NCI-H524 (cell line): ENCODE measurements around the gene SLC26A5.
"Not testable (repeated sequence)": the region's sequence is repeated elsewhere in the genome, so short reads cannot be mapped to it uniquely, and the experiment has no call there.

Source experiments
- DNase-seq, 2 experiments: peaks; one replicate each; lab custom pipeline; 2025; lab: John Stamatoyannopoulos, UW

SLC26A5 gene

GRCh38 chr7:103399687-103400086 lies 46.3 kb downstream of the SLC26A5 start:
- DNase-seq, result not testable (repeated sequence)

- DNase-seq, result no peak
These were observed 47.4 kb downstream of the SLC26A5 start for GRCh38 chr7:103398483-103399127.

GRCh38 chr7:103396471-103396870 lies 49.5 kb downstream of the SLC26A5 start:
- DNase-seq, result no peak

GRCh38 chr7:103395071-103395470 lies 50.9 kb downstream of the SLC26A5 start:
- no peak for DNase-seq

GRCh38 chr7:103394566-103394965 lies 51.4 kb downstream of the SLC26A5 start:
- DNase-seq, result no peak

- no peak for DNase-seq
These were observed 54.0 kb downstream of the SLC26A5 start for GRCh38 chr7:103391976-103392375.

- DNase-seq, result no peak
These were observed 54.9 kb downstream of the SLC26A5 start for GRCh38 chr7:103391150-103391549.

GRCh38 chr7:103389263-103389662 lies 56.7 kb downstream of the SLC26A5 start:
- DNase-seq, result no peak

GRCh38 chr7:103388469-103389140 lies 57.4 kb downstream of the SLC26A5 start:
- no peak for DNase-seq

- no peak for DNase-seq
These were observed 58.8 kb downstream of the SLC26A5 start for GRCh38 chr7:103387242-103387641.

- DNase-seq, result no peak
These were observed 64.0 kb downstream of the SLC26A5 start for GRCh38 chr7:103382032-103382402.

GRCh38 chr7:103381280-103382031 lies 64.6 kb downstream of the SLC26A5 start:
- no peak for DNase-seq

- no peak for DNase-seq
These were observed 65.4 kb downstream of the SLC26A5 start for GRCh38 chr7:103380395-103381191.

GRCh38 chr7:103379270-103379975 lies 66.6 kb downstream of the SLC26A5 start:
- DNase-seq, result no peak

- DNase-seq, result no peak
These were observed 72.0 kb downstream of the SLC26A5 start for GRCh38 chr7:103373866-103374643.

GRCh38 chr7:103369432-103369831 lies 76.6 kb downstream of the SLC26A5 start:
- DNase-seq, result no peak

GRCh38 chr7:103349805-103350204 lies 96.2 kb downstream of the SLC26A5 start:
- no peak for DNase-seq

- no peak for DNase-seq
These were observed 97.0 kb downstream of the SLC26A5 start for GRCh38 chr7:103348959-103349358.

GRCh38 chr7:103348452-103348851 lies 97.6 kb downstream of the SLC26A5 start:
- DNase-seq, result no peak

GRCh38 chr7:103347507-103348267 lies 98.3 kb downstream of the SLC26A5 start, which contains the start of gene PSMC2:
Gene PSMC2 (plus strand): TSS chr7:103347643. CDS start chr7:103347712, 69 bp downstream.
- peak; percentile 86 to 90 for DNase-seq
